HepG2 (cell line): Measurements from ENCODE around the gene INA. TPM values are rescaled to one million over a fixed set of nuclear protein-coding genes. Genes with fewer than 3 reads are reported as not detected.
A peak's percentile ranks its signal among the peaks of the same experiment; 100 is the strongest.

Experiments used
- ATAC-seq: fragments of 200-7000 bp; cut with Tn5 transposase; 3 replicates; pipeline ENCODE4 v1.9.1; 2020; ENCODE audit warnings: mild to moderate bottlenecking, moderate library complexity
- BruUV-seq: library from RNA; stranded (reverse); fragments of 400-500 nt; replicated peaks from 2 replicates; lab custom pipeline; 2021; lab: Mats Ljungman, UMichigan
- CTCF ChIA-PET: fragments of 300-600 bp; formaldehyde crosslinking; extraction: SDS; loops from one replicate; lab custom pipeline; 2021; ENCODE audit warnings: low total read pairs, inconsistent platforms, low intra/inter-chr PET ratio; lab: Yijun Ruan, JAX
- POLR2A ChIA-PET: fragments of 350-600 bp; sonication (Branson Sonifier 250); formaldehyde crosslinking; loops from one replicate; lab custom pipeline; 2020; ENCODE audit warnings: antibody characterized with exemption, inconsistent platforms; lab: Yijun Ruan, JAX
- DNase-seq: peaks from one replicate; pipeline ENCODE4 v3.0.0-alpha.2; 2015; ENCODE audit warnings: low spot score
- FAIRE-seq: peaks from 3 replicates; lab custom pipeline; 2011; peaks lifted over from hg19 to GRCh38; lab: Jason Lieb, UNC
- H2AFZ ChIP-seq: one replicate; pipeline ENCODE4 v1.6.1; 2011; ENCODE audit warnings: low read length, inconsistent platforms
- H3K27ac ChIP-seq: fragments of 300-600 bp; 3 replicates; pipeline ENCODE4 v1.8.0; 2011; ENCODE audit warnings: mixed run types, mild to moderate bottlenecking, mixed read lengths, low read length, inconsistent platforms; ENCODE audit not compliant: insufficient read depth; ENCODE audit errors: extremely low read length
- H3K27me3 ChIP-seq, 2 experiments: fragments of 200-600 bp in 1 of 2; 2 replicates in 1 of 2; 3 replicates in 1 of 2; pipeline versions ENCODE4 v1.6.0 to v1.8.0; 2011; ENCODE audit warnings: low read length in 2 of 2, mild to moderate bottlenecking in 2 of 2, moderate library complexity in 2 of 2, inconsistent platforms in 1 of 2; ENCODE audit not compliant: insufficient read depth in 2 of 2, control insufficient read depth in 1 of 2
- H3K36me3 ChIP-seq, 2 experiments: fragments of 200-600 bp in 1 of 2; replicated peaks in 1 of 2; 2 replicates in 1 of 2; 3 replicates in 1 of 2; pipeline versions ENCODE4 v1.5.1 to v1.8.0; 2011; ENCODE audit warnings: low read length in 2 of 2, inconsistent platforms in 1 of 2; ENCODE audit not compliant: insufficient read depth in 2 of 2, control insufficient read depth in 1 of 2
- H3K4me1 ChIP-seq: 2 replicates; pipeline ENCODE4 v1.5.1; 2012; ENCODE audit warnings: low read length, inconsistent platforms; ENCODE audit not compliant: insufficient read depth
- H3K4me2 ChIP-seq: 2 replicates; pipeline ENCODE4 v1.6.0; 2011; ENCODE audit warnings: low read depth, low read length, inconsistent platforms
- H3K4me3 ChIP-seq, 3 experiments: fragments of 200-600 bp in 1 of 3; sonication (generic), shearing (Covaris generic) in 1 of 3; replicated peaks in 1 of 3; 2 replicates each; pipeline ENCODE4 v1.5.1; 2011 to 2016; ENCODE audit warnings: low read length in 3 of 3, inconsistent platforms in 2 of 3, low read depth in 2 of 3, mild to moderate bottlenecking in 2 of 3, control low read depth in 1 of 3, mixed read lengths in 1 of 3; ENCODE audit not compliant: insufficient read depth in 1 of 3
- H3K79me2 ChIP-seq: one replicate; pipeline ENCODE4 v1.6.1; 2011; ENCODE audit warnings: low read length, inconsistent platforms; ENCODE audit not compliant: insufficient read depth
- H3K9ac ChIP-seq: 2 replicates; pipeline ENCODE4 v1.6.0; 2011; ENCODE audit warnings: mild to moderate bottlenecking, low read depth, low read length, inconsistent platforms; ENCODE audit not compliant: insufficient read depth
- H3K9me3 ChIP-seq: 2 replicates; pipeline ENCODE4 v1.5.1; 2012; ENCODE audit warnings: mild to moderate bottlenecking, low read length
- H4K20me1 ChIP-seq: 2 replicates; pipeline ENCODE4 v1.6.0; 2011; ENCODE audit warnings: inconsistent platforms, mild to moderate bottlenecking, low read length, moderate library complexity; ENCODE audit not compliant: insufficient read depth
- E2F5 ChIP-seq: sonication (generic); formaldehyde crosslinking; conservative IDR thresholded peaks from 2 replicates; pipeline ENCODE4 v1.4.0; 2020; ENCODE audit warnings: missing genetic modification reagents
- FIP1L1 ChIP-seq: fragments of 200-400 bp; formaldehyde crosslinking; IDR thresholded peaks from 2 replicates; pipeline ENCODE4 v1.6.1; 2018; ENCODE audit warnings: low read depth, mild to moderate bottlenecking, low read length, moderate library complexity, borderline replicate concordance; ENCODE audit not compliant: insufficient read depth
- KDM2A ChIP-seq: sonication (generic); formaldehyde crosslinking; IDR thresholded peaks from 2 replicates; pipeline ENCODE4 v1.4.0; 2020; ENCODE audit warnings: low read depth, missing genetic modification reagents, borderline replicate concordance
- MTA3 ChIP-seq: sonication (generic); formaldehyde crosslinking; IDR thresholded peaks from 2 replicates; pipeline ENCODE4 v1.4.0; 2020; ENCODE audit warnings: missing genetic modification reagents
- NKX3-1 ChIP-seq: sonication (generic); formaldehyde crosslinking; IDR thresholded peaks from 2 replicates; pipeline ENCODE4 v1.5.0; 2020; ENCODE audit warnings: missing genetic modification reagents
- PCBP2 ChIP-seq: fragments of 200-400 bp; formaldehyde crosslinking; optimal IDR thresholded peaks from 2 replicates; pipeline ENCODE3; 2018; ENCODE audit warnings: low read length, low read depth; ENCODE audit not compliant: poor library complexity, severe bottlenecking
- RXRB ChIP-seq: IDR thresholded peaks from 2 replicates; pipeline ENCODE4 v1.6.1; 2016; ENCODE audit warnings: borderline replicate concordance, missing genetic modification reagents, missing compliant biosample characterization
- SAP130 ChIP-seq: IDR thresholded peaks from 2 replicates; pipeline ENCODE4 v1.6.1; 2016; ENCODE audit warnings: low read depth
- SKI ChIP-seq: fragments of 450-650 bp; IDR thresholded peaks from one replicate; pipeline ENCODE4 v1.6.1; 2018; ENCODE audit warnings: mild to moderate bottlenecking; ENCODE audit not compliant: partially characterized antibody
- ZNF143 ChIP-seq: sonication (generic); formaldehyde crosslinking; IDR thresholded peaks from 2 replicates; pipeline ENCODE4 v1.4.0; 2020; ENCODE audit warnings: missing genetic modification reagents
- ZNF274 ChIP-seq: sonication (generic); formaldehyde crosslinking; IDR thresholded peaks from 2 replicates; pipeline ENCODE4 v1.5.1; 2020; ENCODE audit warnings: mild to moderate bottlenecking, missing genetic modification reagents
- ZNF333 ChIP-seq: sonication (generic); formaldehyde crosslinking; IDR thresholded peaks from 2 replicates; pipeline ENCODE4 v1.4.0; 2020; ENCODE audit warnings: mild to moderate bottlenecking, missing genetic modification reagents, borderline replicate concordance
- ZNF451 ChIP-seq: sonication (generic); formaldehyde crosslinking; IDR thresholded peaks from 2 replicates; pipeline ENCODE4 v1.5.0; 2020; ENCODE audit warnings: mild to moderate bottlenecking, missing genetic modification reagents
- ZNF746 ChIP-seq: sonication (generic); formaldehyde crosslinking; IDR thresholded peaks from 2 replicates; pipeline ENCODE4 v1.8.0; 2022; ENCODE audit warnings: mild to moderate bottlenecking, missing genetic modification reagents
- WGBS: methylation state at CpG from one replicate; pipeline ENCODE4 v1.1.6; 2017; ENCODE audit warnings: low lambda C conversion rate; 5-methylcytosine and 5-hydroxymethylcytosine counted together
- in situ Hi-C: cut with HindIII; loops from 2 replicates; pipeline ENCODE4 v1.10.0; 2017; ENCODE audit warnings: low pct_unique_long_range_greater_than_20kb; ENCODE audit not compliant: extremely low pct_ligation_motif_present
- intact Hi-C: fragments of 100-400 bp; cut with micrococcal nuclease; formaldehyde crosslinking; loops from one replicate; pipeline ENCODE4 v1.10.0; 2022; ENCODE audit not compliant: unreplicated experiment
- polyA plus RNA-seq, 8 experiments: library from polyadenylated mRNA; depleted of rRNA in 3 of 8; stranded (reverse) in 7 of 8; unstranded in 1 of 8; fragments of >200 nt; fragmentation: Illumina TruSeq in 4 of 8; extraction: Trizol in 4 of 8; gene quantifications; 2 replicates each; pipeline versions ENCODE4 v1.2.1 to v1.2.3, GENCODE V29; 2011 to 2016; ENCODE audit warnings: low read depth in 4 of 8, missing spikeins in 1 of 8, mixed read lengths in 1 of 8; ENCODE audit not compliant: insufficient read depth in 1 of 8
- total RNA-seq, 5 experiments: library from RNA; depleted of rRNA; stranded (reverse); fragments of >200 nt; fragmentation: Illumina TruSeq; extraction: Trizol; gene quantifications; 2 replicates each; pipeline ENCODE4 v1.2.3, GENCODE V29; 2016; ENCODE audit warnings: low read depth in 1 of 5
- TF ChIP-seq, protein P1 (sequence below): sonication (generic); formaldehyde crosslinking; IDR thresholded peaks from 2 replicates; pipeline ENCODE4 v1.4.0; 2020; ENCODE audit warnings: missing genetic modification reagents, mild to moderate bottlenecking, borderline replicate concordance
- TF ChIP-seq, protein P2 (sequence below), 2 experiments: fragments of 450-650 bp in 1 of 2; sonication (generic) in 1 of 2; formaldehyde crosslinking; IDR thresholded peaks; 2 replicates each; pipeline versions ENCODE4 v1.5.0 to v1.8.0; 2020 to 2022; ENCODE audit warnings: mild to moderate bottlenecking in 1 of 2, missing genetic modification reagents in 1 of 2
- TF ChIP-seq, protein P3 (sequence below): sonication (generic); formaldehyde crosslinking; IDR thresholded peaks from 2 replicates; pipeline ENCODE4 v1.4.0; 2020; ENCODE audit warnings: mild to moderate bottlenecking, missing genetic modification reagents

The INA gene
- total and polyA plus RNA-seq, 2 of the 13 experiments (the other 11 are each of a cell fraction or from before 2014, with no cell fraction given): 0.04 to 0.13 TPM

- CTCF ChIA-PET: interaction anchor here (0.9 to 1.9 kb wide), 3 partner anchors 175 to 410 kb away, joined by 4 read pairs; no protein-coding TSS in a partner anchor
- TF ChIP-seq, protein P1, sequence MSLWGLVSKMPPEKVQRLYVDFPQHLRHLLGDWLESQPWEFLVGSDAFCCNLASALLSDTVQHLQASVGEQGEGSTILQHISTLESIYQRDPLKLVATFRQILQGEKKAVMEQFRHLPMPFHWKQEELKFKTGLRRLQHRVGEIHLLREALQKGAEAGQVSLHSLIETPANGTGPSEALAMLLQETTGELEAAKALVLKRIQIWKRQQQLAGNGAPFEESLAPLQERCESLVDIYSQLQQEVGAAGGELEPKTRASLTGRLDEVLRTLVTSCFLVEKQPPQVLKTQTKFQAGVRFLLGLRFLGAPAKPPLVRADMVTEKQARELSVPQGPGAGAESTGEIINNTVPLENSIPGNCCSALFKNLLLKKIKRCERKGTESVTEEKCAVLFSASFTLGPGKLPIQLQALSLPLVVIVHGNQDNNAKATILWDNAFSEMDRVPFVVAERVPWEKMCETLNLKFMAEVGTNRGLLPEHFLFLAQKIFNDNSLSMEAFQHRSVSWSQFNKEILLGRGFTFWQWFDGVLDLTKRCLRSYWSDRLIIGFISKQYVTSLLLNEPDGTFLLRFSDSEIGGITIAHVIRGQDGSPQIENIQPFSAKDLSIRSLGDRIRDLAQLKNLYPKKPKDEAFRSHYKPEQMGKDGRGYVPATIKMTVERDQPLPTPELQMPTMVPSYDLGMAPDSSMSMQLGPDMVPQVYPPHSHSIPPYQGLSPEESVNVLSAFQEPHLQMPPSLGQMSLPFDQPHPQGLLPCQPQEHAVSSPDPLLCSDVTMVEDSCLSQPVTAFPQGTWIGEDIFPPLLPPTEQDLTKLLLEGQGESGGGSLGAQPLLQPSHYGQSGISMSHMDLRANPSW (CRISPR knock-in tag): no peak
- TF ChIP-seq RXRB (CRISPR knock-in tag) (0 out of 2 replicates have a peak, but pooled peaks have one; percentile 36), ZNF333 (CRISPR knock-in tag) (no peak), ZNF746 (CRISPR knock-in tag) (no peak), SAP130 (CRISPR knock-in tag) (peak; percentile 23; the same call in 1 of the 2 replicates), E2F5 (CRISPR knock-in tag) (no peak), SKI (no peak), ZNF143 (CRISPR knock-in tag) (no peak), NKX3-1 (no peak), FIP1L1 (no peak), ZNF274 (CRISPR knock-in tag) (no peak), KDM2A (no peak), MTA3 (no peak), ZNF451 (no peak), PCBP2 (no peak)
- TF ChIP-seq, protein P2, sequence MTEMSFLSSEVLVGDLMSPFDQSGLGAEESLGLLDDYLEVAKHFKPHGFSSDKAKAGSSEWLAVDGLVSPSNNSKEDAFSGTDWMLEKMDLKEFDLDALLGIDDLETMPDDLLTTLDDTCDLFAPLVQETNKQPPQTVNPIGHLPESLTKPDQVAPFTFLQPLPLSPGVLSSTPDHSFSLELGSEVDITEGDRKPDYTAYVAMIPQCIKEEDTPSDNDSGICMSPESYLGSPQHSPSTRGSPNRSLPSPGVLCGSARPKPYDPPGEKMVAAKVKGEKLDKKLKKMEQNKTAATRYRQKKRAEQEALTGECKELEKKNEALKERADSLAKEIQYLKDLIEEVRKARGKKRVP (CRISPR knock-in tag; IDR thresholded peaks at IDR 0.05): no peak
- TF ChIP-seq, protein P3, sequence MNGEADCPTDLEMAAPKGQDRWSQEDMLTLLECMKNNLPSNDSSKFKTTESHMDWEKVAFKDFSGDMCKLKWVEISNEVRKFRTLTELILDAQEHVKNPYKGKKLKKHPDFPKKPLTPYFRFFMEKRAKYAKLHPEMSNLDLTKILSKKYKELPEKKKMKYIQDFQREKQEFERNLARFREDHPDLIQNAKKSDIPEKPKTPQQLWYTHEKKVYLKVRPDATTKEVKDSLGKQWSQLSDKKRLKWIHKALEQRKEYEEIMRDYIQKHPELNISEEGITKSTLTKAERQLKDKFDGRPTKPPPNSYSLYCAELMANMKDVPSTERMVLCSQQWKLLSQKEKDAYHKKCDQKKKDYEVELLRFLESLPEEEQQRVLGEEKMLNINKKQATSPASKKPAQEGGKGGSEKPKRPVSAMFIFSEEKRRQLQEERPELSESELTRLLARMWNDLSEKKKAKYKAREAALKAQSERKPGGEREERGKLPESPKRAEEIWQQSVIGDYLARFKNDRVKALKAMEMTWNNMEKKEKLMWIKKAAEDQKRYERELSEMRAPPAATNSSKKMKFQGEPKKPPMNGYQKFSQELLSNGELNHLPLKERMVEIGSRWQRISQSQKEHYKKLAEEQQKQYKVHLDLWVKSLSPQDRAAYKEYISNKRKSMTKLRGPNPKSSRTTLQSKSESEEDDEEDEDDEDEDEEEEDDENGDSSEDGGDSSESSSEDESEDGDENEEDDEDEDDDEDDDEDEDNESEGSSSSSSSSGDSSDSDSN (CRISPR knock-in tag): no peak
Measured at GRCh38 chr10:103244666-103245271, 32.2 kb upstream of the INA start.

More at GRCh38 chr10:103244666-103245271, 32.2 kb upstream of the INA start:
- peak overlapping the region; percentile 36; the same call in 1 of the 2 replicates for H3K4me2 ChIP-seq
- BruUV-seq: no TSS peak
- peak; percentile 87 for ATAC-seq
- 24% methylated on average over 8 of the region's 9 CpGs for WGBS
- peak; percentile 76 for DNase-seq
- POLR2A ChIA-PET: interaction anchor here (0.7 to 2.0 kb wide), 4 partner anchors 14 to 327 kb away, joined by 3 to 7 read pairs (median 4); partner anchors contain the start of genes CNNM2 and NT5C2
- no peaks in the 10 kb centered on the region for H3K79me2 ChIP-seq
- no peak overlapping the region for H3K27ac ChIP-seq
- 0 out of 6 replicates have a peak overlapping the region, but pooled peaks of 1 of the 3 experiments have one; percentile 27 for H3K4me3 ChIP-seq
- peak; percentile 66 for FAIRE-seq
- H4K20me1 ChIP-seq: no peaks in the 10 kb centered on the region
- H3K27me3 ChIP-seq: no peaks in the 10 kb centered on the region
- intact Hi-C loops (loop anchor here (2.0 to 10.0 kb wide), 4 partner anchors 52 to 327 kb away; partner anchors contain the start of genes CNNM2 and NT5C2), in situ Hi-C loops (loop anchor here (10.0 kb wide), 3 partner anchors 120 to 330 kb away; partner anchors contain the start of gene CNNM2)
- peaks cover 24% of the 10 kb centered on the region for H3K4me1 ChIP-seq
- no peaks in the 10 kb centered on the region for H3K9me3 ChIP-seq
- no peaks in the 10 kb centered on the region for H3K36me3 ChIP-seq
- H2AFZ ChIP-seq: no peak overlapping the region
- H3K9ac ChIP-seq: no peak overlapping the region
